Measurements from ENCODE around the gene AGAP2.

Gene AGAP2

DNA sequence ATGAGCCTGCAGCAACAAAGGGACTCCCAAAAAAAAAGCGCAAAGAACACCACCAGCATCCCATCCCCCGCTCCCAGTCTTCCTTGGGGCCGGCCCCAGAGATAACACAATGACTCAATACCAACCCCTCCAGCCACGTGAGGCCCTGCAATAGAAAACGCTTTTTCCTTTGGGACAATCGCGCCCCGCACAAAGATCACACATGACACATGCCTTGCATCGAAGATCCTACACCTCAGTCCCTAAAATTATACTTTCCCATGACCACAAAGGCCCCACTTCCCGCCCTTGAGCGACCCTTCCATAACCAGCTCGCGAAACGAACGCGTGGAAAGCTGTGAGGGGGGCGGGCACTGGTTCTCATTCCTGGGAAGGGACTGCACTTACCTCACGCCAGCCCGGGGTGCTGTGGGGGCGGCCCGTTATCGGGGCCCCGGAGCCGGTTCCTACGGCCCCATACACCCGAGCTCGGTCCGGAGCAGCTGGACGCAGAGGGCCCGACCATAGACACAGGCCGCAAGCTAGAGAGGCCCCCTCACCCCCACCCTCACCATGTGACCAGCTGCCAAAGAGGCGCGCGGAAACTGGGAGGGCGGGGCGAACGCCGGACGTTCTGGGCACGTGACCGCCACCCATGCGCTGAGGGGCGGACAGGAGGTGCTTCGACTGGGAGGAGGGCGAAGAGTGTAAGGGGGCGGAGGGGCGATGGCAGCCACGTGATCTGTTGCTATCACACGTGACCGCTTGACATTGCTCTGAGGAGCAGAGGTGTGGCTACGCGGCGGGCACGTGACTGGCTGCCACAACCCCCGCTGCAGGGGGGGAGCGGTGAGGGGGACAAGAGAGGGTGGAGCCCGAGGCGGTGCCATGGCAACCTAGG lies 13.5 kb upstream of the AGAP2 start, which contains the start of gene CDK4 (continued):
- TF ChIP-seq ZNF558 (tag by site-specific recombination; IDR thresholded peaks at IDR 0.05) (peak; percentile 63; the same call in 1 of the 2 replicates), ZFHX2 (tag by site-specific recombination; conservative IDR thresholded peaks at IDR 0.05) (peak; percentile 97), ZNF549 (tag by site-specific recombination; IDR thresholded peaks at IDR 0.05) (no peak), ZNF433 (tag by site-specific recombination; IDR thresholded peaks at IDR 0.05; ENCODE audit: low read depth) (no peak), ZSCAN30 (tag by site-specific recombination; IDR thresholded peaks at IDR 0.05) (peak; percentile 78), ZNF561 (tag by site-specific recombination; IDR thresholded peaks at IDR 0.05; ENCODE audit: borderline replicate concordance) (peak; percentile 93; the same call in 1 of the 2 replicates), ZNF391 (tag by site-specific recombination; IDR thresholded peaks at IDR 0.05; ENCODE audit: borderline replicate concordance, low read depth) (0 out of 2 replicates have a peak, but pooled peaks have one; percentile 51), ZNF610 (tag by site-specific recombination; IDR thresholded peaks at IDR 0.05; ENCODE audit: borderline replicate concordance) (peak; percentile 90), GLI4 (tag by site-specific recombination; IDR thresholded peaks at IDR 0.05) (0 out of 2 replicates have a peak, but pooled peaks have one; percentile 46), ZBTB7A (tag by site-specific recombination; IDR thresholded peaks at IDR 0.05; ENCODE audit: low read depth) (peak; percentile 91), ZNF626 (tag by site-specific recombination; IDR thresholded peaks at IDR 0.05) (no peak), ZNF202 (tag by site-specific recombination; IDR thresholded peaks at IDR 0.05; ENCODE audit: borderline replicate concordance) (no peak), REPIN1 (tag by site-specific recombination; IDR thresholded peaks at IDR 0.05; ENCODE audit: low read depth) (0 out of 2 replicates have a peak, but pooled peaks have one; percentile 12), ZNF274 (IDR thresholded peaks at IDR 0.05; ENCODE audit: low read length) (no peak), ZNF274 (tag by site-specific recombination; IDR thresholded peaks at IDR 0.05; ENCODE audit: borderline replicate concordance) (no peak), ZNF76 (tag by site-specific recombination; IDR thresholded peaks at IDR 0.05; ENCODE audit: borderline replicate concordance, low read depth) (peak; percentile 77; the same call in 1 of the 2 replicates), ZNF777 (tag by site-specific recombination; IDR thresholded peaks at IDR 0.05; ENCODE audit: borderline replicate concordance) (no peak), KLF8 (tag by site-specific recombination; IDR thresholded peaks at IDR 0.05) (peak; percentile 99), EGR2 (tag by site-specific recombination; IDR thresholded peaks at IDR 0.05; ENCODE audit: low read depth) (peak; percentile 94), ZFP41 (tag by site-specific recombination; IDR thresholded peaks at IDR 0.05; ENCODE audit: borderline replicate concordance) (no peak)
- TF ChIP-seq, protein P1, sequence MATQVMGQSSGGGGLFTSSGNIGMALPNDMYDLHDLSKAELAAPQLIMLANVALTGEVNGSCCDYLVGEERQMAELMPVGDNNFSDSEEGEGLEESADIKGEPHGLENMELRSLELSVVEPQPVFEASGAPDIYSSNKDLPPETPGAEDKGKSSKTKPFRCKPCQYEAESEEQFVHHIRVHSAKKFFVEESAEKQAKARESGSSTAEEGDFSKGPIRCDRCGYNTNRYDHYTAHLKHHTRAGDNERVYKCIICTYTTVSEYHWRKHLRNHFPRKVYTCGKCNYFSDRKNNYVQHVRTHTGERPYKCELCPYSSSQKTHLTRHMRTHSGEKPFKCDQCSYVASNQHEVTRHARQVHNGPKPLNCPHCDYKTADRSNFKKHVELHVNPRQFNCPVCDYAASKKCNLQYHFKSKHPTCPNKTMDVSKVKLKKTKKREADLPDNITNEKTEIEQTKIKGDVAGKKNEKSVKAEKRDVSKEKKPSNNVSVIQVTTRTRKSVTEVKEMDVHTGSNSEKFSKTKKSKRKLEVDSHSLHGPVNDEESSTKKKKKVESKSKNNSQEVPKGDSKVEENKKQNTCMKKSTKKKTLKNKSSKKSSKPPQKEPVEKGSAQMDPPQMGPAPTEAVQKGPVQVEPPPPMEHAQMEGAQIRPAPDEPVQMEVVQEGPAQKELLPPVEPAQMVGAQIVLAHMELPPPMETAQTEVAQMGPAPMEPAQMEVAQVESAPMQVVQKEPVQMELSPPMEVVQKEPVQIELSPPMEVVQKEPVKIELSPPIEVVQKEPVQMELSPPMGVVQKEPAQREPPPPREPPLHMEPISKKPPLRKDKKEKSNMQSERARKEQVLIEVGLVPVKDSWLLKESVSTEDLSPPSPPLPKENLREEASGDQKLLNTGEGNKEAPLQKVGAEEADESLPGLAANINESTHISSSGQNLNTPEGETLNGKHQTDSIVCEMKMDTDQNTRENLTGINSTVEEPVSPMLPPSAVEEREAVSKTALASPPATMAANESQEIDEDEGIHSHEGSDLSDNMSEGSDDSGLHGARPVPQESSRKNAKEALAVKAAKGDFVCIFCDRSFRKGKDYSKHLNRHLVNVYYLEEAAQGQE (tag by site-specific recombination; IDR thresholded peaks at IDR 0.05), result peak; percentile 64
- TF ChIP-seq, protein P2, sequence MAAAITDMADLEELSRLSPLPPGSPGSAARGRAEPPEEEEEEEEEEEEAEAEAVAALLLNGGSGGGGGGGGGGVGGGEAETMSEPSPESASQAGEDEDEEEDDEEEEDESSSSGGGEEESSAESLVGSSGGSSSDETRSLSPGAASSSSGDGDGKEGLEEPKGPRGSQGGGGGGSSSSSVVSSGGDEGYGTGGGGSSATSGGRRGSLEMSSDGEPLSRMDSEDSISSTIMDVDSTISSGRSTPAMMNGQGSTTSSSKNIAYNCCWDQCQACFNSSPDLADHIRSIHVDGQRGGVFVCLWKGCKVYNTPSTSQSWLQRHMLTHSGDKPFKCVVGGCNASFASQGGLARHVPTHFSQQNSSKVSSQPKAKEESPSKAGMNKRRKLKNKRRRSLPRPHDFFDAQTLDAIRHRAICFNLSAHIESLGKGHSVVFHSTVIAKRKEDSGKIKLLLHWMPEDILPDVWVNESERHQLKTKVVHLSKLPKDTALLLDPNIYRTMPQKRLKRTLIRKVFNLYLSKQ (tag by site-specific recombination; IDR thresholded peaks at IDR 0.05; ENCODE audit: borderline replicate concordance), result no peak
- TF ChIP-seq, protein P3, sequence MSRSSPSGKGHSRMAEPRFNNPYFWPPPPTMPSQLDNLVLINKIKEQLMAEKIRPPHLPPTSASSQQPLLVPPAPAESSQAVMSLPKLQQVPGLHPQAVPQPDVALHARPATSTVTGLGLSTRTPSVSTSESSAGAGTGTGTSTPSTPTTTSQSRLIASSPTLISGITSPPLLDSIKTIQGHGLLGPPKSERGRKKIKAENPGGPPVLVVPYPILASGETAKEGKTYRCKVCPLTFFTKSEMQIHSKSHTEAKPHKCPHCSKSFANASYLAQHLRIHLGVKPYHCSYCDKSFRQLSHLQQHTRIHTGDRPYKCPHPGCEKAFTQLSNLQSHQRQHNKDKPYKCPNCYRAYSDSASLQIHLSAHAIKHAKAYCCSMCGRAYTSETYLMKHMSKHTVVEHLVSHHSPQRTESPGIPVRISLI (tag by site-specific recombination; IDR thresholded peaks at IDR 0.05), result no peak
- TF ChIP-seq, protein P4, sequence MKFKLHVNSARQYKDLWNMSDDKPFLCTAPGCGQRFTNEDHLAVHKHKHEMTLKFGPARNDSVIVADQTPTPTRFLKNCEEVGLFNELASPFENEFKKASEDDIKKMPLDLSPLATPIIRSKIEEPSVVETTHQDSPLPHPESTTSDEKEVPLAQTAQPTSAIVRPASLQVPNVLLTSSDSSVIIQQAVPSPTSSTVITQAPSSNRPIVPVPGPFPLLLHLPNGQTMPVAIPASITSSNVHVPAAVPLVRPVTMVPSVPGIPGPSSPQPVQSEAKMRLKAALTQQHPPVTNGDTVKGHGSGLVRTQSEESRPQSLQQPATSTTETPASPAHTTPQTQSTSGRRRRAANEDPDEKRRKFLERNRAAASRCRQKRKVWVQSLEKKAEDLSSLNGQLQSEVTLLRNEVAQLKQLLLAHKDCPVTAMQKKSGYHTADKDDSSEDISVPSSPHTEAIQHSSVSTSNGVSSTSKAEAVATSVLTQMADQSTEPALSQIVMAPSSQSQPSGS (tag by site-specific recombination; IDR thresholded peaks at IDR 0.05; ENCODE audit: low read depth), result 0 out of 2 replicates have a peak, but pooled peaks have one; percentile 3
- TF ChIP-seq, protein P5, sequence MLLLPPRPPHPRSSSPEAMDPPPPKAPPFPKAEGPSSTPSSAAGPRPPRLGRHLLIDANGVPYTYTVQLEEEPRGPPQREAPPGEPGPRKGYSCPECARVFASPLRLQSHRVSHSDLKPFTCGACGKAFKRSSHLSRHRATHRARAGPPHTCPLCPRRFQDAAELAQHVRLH (tag by site-specific recombination; IDR thresholded peaks at IDR 0.05), result peak; percentile 91
- TF ChIP-seq, protein P6, sequence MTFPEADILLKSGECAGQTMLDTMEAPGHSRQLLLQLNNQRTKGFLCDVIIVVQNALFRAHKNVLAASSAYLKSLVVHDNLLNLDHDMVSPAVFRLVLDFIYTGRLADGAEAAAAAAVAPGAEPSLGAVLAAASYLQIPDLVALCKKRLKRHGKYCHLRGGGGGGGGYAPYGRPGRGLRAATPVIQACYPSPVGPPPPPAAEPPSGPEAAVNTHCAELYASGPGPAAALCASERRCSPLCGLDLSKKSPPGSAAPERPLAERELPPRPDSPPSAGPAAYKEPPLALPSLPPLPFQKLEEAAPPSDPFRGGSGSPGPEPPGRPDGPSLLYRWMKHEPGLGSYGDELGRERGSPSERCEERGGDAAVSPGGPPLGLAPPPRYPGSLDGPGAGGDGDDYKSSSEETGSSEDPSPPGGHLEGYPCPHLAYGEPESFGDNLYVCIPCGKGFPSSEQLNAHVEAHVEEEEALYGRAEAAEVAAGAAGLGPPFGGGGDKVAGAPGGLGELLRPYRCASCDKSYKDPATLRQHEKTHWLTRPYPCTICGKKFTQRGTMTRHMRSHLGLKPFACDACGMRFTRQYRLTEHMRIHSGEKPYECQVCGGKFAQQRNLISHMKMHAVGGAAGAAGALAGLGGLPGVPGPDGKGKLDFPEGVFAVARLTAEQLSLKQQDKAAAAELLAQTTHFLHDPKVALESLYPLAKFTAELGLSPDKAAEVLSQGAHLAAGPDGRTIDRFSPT (tag by site-specific recombination; IDR thresholded peaks at IDR 0.05), result peak; percentile 92
